ENCODE measurements around the gene TSPEAR. TPM values are rescaled to one million over a fixed set of nuclear protein-coding genes. Genes with fewer than 3 reads are reported as not detected.
"Not testable (repeated sequence)": the region's sequence is repeated elsewhere in the genome, so short reads cannot be mapped to it uniquely, and the experiment has no call there.

The TSPEAR gene
- polyA plus RNA-seq, 1 donor: 0.13 TPM

DNA sequence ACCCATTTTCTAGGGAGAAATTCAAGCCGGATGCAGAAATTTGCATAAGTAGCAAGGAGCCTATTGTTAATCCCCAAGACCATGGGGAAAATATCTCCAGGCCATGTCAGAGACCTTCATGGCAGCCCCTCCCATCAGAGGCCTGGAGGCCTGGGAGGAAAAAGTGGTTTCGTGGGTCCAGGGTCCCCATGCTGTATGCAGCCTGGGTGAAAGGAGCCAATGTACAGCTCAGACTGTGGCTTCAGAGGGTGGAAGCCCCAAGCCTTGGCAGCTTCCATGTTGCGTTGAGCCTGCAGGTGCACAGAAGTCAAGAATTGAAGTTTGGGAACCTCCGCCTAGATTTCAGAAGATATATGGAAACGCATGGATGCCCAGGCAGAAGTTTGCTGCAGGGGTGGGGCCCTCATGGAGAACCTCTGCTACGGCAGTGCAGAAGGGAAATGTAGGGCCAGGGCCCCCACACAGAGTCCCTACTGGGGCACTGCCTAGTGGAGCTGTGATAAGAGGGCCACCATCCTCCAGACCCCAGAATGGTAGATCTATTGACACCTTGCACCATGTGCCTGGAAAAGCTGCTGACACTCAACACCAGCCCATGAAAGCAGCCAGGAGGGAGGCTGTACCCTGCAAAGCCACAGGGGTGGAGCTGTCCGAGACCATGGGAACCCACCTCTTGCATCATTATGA lies 101.1 kb downstream of the TSPEAR start:
- not testable (repeated sequence) for DNase-seq (ENCODE audit: low read depth)

GRCh38 chr21:44609193-44609592 lies 102.2 kb downstream of the TSPEAR start:
- DNase-seq (ENCODE audit: low read depth): no peak

DNA sequence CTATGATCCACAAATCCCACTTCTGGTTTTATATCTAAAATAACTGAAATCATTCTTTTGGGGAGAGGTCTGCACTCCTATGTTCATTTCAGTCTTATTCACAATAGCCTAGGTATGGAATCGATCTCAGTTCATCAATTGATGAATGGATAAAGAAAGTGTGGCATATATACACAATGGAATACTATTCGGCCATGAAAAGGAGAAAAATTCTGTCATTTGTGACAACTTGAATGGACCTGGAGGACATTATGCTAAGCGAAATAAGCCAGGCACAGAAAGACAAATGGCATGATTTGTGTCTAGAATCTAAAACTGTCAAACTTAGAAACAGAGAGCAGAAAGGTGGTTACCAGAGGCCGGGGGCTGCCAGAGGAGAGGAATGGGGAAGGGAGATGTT lies 104.9 kb downstream of the TSPEAR start:
- DNase-seq (ENCODE audit: low read depth): no peak

DNA sequence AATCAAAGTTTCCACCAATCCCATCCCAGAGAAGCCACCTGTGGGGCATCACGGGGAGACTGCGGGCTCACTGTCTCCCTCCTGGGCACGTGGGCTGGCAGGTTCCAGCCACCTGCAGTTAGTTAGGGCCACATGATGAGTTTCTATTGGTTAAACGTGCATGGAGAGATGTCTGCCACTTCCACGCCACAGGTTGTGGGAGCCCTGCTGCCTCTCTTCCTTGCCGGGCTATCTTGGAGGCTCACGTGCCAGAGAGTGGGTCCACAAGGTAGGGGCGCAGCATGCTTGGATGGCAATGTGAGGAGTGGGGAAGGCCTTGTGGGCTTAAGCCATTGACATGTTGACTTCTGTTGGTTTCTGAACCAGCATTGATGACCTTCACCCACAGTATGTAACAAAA lies 107.5 kb downstream of the TSPEAR start:
- no peak for DNase-seq (ENCODE audit: low read depth)

GRCh38 chr21:44603109-44603875 lies 108.1 kb downstream of the TSPEAR start:
- DNase-seq (ENCODE audit: low read depth): no peak

- DNase-seq (ENCODE audit: low read depth): no peak
Measured at GRCh38 chr21:44602463-44602850, 108.9 kb downstream of the TSPEAR start.

GRCh38 chr21:44601596-44602462 lies 109.5 kb downstream of the TSPEAR start:
- DNase-seq (ENCODE audit: low read depth): no peak

DNA sequence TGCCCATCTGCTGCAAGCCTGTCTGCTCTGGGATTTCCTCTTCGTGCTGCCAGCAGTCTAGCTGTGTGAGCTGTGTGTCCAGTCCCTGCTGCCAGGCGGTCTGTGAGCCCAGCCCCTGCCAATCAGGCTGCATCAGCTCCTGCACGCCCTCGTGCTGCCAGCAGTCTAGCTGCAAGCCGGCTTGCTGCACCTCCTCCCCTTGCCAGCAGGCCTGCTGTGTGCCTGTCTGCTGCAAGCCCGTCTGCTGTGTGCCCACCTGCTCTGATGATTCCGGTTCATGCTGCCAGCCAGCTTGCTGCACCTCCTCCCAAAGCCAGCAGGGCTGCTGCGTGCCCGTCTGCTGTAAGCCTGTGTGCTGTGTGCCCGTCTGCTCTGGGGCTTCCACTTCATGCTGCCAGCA lies 110.3 kb downstream of the TSPEAR start:
- DNase-seq (ENCODE audit: low read depth): not testable (repeated sequence)

DNA sequence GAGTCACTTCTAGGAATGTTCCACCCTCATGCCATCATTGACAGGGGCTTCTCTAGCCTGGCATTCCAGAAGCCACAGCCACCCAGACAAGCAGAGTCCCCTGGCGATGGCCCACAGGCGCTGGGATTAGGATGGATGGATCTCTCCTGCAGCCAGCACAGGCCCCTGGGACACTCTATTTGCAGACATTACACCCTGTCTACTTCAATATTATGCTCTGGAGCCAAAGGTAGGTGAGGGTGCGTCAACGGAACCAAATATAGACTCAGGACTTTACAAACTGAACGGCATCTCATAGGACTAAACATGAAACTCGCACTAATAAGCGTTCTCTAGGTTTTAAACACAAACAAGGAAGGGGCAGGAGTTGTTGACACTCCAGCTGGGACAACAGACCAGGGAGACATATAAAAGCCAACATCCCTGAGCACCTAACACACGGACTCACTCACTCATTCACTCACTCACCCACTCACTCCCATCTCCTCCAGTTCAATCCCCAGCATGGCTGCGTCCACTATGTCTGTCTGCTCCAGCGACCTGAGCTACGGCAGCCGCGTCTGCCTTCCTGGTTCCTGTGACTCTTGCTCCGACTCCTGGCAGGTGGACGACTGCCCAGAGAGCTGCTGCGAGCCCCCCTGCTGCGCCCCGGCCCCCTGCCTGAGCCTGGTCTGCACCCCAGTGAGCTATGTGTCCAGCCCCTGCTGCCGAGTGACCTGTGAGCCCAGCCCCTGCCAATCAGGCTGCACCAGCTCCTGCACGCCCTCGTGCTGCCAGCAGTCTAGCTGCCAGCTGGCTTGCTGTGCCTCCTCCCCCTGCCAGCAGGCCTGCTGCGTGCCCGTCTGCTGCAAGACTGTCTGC lies 111.0 kb downstream of the TSPEAR start, which contains the start of gene KRTAP10-7:
TSS of gene KRTAP10-7 (plus strand) at position 480 of the 861 bp plus-strand sequence. CDS start at position 505, 25 bp downstream.
- not testable (repeated sequence) for DNase-seq (ENCODE audit: low read depth)

DNA sequence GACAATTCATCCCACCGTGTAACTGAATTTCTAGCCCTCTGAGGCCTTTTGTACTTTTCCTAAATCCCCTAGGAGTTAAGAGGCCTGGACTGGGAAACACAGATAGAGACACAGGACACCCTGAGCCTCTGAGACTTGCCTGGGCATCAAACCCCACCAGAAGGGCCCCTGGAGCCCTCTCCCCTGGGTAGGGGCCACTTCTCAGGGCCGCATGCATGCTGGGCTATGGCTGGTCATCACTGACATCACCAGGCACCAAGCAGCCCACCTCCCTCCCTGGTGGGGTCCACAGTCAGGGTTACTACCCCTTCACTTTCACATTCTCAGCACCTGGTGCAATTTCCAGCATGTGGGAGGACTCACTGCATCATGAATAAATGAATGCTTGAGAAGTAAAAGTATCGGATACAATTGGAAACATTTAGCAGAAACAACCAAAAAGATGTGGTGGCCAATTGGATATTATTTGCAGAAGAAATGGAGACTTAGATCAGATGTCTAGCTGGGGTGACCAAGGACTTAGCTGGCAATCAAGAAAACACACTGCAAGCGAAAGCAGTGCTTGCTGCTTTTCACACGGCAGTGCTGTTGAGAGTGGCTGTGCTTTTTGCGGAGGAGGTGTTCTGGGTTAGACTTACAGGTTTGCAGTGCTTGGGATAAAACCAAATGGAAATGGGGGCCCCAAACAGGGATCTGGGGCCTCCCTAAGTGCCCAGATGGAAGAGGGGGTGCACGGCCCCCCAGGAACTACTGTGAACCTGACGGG lies 111.9 kb downstream of the TSPEAR start:
- no peak for DNase-seq (ENCODE audit: low read depth)

- no peak for DNase-seq (ENCODE audit: low read depth)
Measured at GRCh38 chr21:44598061-44598460, 113.3 kb downstream of the TSPEAR start.

- no peak for DNase-seq (ENCODE audit: low read depth)
Measured at GRCh38 chr21:44596068-44596725, 115.2 kb downstream of the TSPEAR start.

DNA sequence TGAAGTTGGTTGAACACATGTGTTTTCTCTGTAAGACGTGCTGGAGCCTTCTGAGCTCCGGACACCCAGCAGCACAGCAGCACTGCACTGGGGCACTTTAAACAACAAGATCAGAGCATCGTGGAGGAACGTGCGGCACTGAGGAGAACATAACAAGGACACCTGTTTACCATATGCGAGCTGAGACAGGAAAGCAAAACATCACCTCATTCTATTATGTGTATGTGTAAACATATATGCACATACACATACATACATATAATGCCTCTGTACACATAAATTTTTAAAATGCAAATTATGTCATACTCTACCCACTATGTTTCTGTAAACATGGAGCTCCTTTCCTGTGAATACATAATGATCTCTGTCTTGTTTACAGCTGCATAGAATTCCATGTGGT lies 115.8 kb downstream of the TSPEAR start:
- DNase-seq (ENCODE audit: low read depth): no peak

GRCh38 chr21:44594406-44594916 lies 116.9 kb downstream of the TSPEAR start:
- DNase-seq (ENCODE audit: low read depth): no peak

DNA sequence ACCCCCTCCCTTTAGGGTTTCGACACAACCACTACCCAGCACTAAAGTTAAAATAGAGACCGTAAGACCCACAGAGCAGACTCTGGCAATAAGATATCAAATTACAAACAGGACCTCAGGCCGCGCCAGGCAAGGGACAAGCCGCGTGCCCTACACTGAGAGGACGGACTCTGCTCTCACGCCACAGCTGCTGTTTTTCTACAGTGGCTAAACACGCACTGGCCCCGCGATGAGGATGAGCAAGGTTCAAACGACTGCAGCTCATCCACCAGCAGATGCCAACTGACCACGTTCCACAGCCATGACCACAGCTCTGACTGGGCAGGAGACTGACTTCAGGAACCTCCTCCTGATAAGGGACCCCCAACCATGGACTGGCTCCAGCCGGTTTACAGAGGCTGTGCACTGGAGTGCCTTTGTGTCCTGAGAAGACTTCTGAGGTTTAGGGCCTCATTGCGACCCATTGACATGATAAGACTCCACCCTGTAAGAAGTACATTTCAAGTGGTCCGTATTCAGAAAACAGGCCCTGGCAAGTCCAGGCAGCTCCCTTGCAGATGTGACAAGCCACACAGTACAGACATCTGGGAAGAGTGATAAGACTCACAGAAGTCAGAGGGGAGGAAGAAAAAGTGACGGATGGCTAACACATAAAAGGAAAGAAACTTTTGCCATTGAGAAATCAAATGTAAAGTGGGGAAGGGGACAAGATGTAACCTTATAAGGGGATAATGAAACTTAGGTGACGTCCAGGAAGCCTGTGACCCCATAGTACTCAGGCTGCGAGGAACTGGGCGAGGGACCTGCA lies 117.6 kb downstream of the TSPEAR start:
- no peak for DNase-seq (ENCODE audit: low read depth)

GRCh38 chr21:44592446-44593311 lies 118.7 kb downstream of the TSPEAR start, which contains the start of gene KRTAP10-6:
Gene KRTAP10-6, minus strand, starts transcription at chr21:44592505. Its CDS starts 21 bp downstream, at chr21:44592484.
- DNase-seq (ENCODE audit: low read depth): no peak

DNA sequence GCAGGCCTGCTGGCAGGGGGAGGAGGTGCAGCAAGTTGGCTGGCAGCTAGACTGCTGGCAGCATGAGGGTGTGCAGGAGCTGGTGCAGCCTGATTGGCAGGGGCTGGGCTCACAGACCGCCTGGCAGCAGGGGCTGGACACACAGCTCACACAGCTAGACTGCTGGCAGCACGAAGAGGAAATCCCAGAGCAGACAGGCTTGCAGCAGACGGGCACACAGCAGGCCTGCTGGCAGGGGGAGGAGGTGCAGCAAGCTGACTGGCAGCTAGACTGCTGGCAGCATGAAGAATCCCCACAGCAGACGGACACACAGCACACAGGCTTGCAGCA lies 119.6 kb downstream of the TSPEAR start:
- not testable (repeated sequence) for DNase-seq (ENCODE audit: low read depth)
